Nephron progenitor cell (in vitro differentiated cells): Measurements from ENCODE around the gene KCNMB1.

Source experiments
- DNase-seq: peaks from one replicate; pipeline ENCODE4 v3.0.0; 2021
- H3K27ac Mint-ChIP-seq: 2 replicates; pipeline ENCODE4 v1.8.0; 2021; ENCODE audit warnings: mild to moderate bottlenecking, moderate library complexity, mixed read lengths
- H3K27me3 Mint-ChIP-seq: 2 replicates; pipeline ENCODE4 v1.8.0; 2021; ENCODE audit warnings: mild to moderate bottlenecking, low read depth, mixed read lengths; ENCODE audit not compliant: poor library complexity
- H3K36me3 Mint-ChIP-seq: 2 replicates; pipeline ENCODE4 v1.8.0; 2021; ENCODE audit warnings: low read depth, mixed read lengths
- H3K4me1 Mint-ChIP-seq: 2 replicates; pipeline ENCODE4 v1.8.0; 2021; ENCODE audit warnings: mixed read lengths
- H3K4me3 Mint-ChIP-seq: 2 replicates; pipeline ENCODE4 v1.8.0; 2021; ENCODE audit warnings: mild to moderate bottlenecking, moderate library complexity, mixed read lengths
- H3K9me3 Mint-ChIP-seq: 2 replicates; pipeline ENCODE4 v1.8.0; 2021; ENCODE audit warnings: mild to moderate bottlenecking, moderate library complexity, mixed read lengths
- CTCF ChIP-seq: fragments of 200-600 bp; sonication (generic); IDR thresholded peaks from 2 replicates; pipeline ENCODE4 v1.5.0; 2021; ENCODE audit warnings: antibody characterized with exemption

The KCNMB1 gene

GRCh38 chr5:170338933-170339779, 50.0 kb downstream of the KCNMB1 start:
- TF ChIP-seq CTCF = no peak
- Mint-ChIP-seq H3K4me3 (no peak overlapping the region), H3K27me3 (peaks cover 6% of the 10 kb centered on the region), H3K36me3 (no peaks in the 10 kb centered on the region), H3K4me1 (peaks cover 17% of the 10 kb centered on the region), H3K9me3 (peaks cover 18% of the 10 kb centered on the region), H3K27ac (no peak overlapping the region)
- no peak for DNase-seq

- Mint-ChIP-seq H3K36me3 (no peaks in the 10 kb centered on the region), H3K4me3 (no peak overlapping the region), H3K27ac (no peak overlapping the region), H3K27me3 (peaks cover 4% of the 10 kb centered on the region), H3K9me3 (peaks cover 14% of the 10 kb centered on the region), H3K4me1 (peaks cover 25% of the 10 kb centered on the region)
- no peak for DNase-seq
- TF ChIP-seq CTCF = no peak
These were observed 50.9 kb downstream of the KCNMB1 start for GRCh38 chr5:170338291-170338690.

GRCh38 chr5:170337045-170337733, 52.0 kb downstream of the KCNMB1 start:
- no peak for DNase-seq
- Mint-ChIP-seq H3K36me3 (no peaks in the 10 kb centered on the region), H3K27ac (no peak overlapping the region), H3K27me3 (peaks cover 4% of the 10 kb centered on the region), H3K4me3 (no peak overlapping the region), H3K4me1 (peaks cover 36% of the 10 kb centered on the region), H3K9me3 (peaks cover 10% of the 10 kb centered on the region)
- TF ChIP-seq CTCF = no peak

GRCh38 chr5:170336065-170336464, 53.1 kb downstream of the KCNMB1 start:
- Mint-ChIP-seq H3K4me1 (peaks cover 43% of the 10 kb centered on the region), H3K9me3 (no peaks in the 10 kb centered on the region), H3K4me3 (no peak overlapping the region), H3K36me3 (no peaks in the 10 kb centered on the region), H3K27ac (no peak overlapping the region), H3K27me3 (peaks cover 4% of the 10 kb centered on the region)
- no peak for DNase-seq
- TF ChIP-seq CTCF = no peak

- no peak for TF ChIP-seq CTCF
- Mint-ChIP-seq H3K27me3 (no peaks in the 10 kb centered on the region), H3K27ac (no peak overlapping the region), H3K4me3 (no peak overlapping the region), H3K9me3 (no peaks in the 10 kb centered on the region), H3K36me3 (no peaks in the 10 kb centered on the region), H3K4me1 (peaks cover 49% of the 10 kb centered on the region)
- no peak for DNase-seq
These were observed 54.5 kb downstream of the KCNMB1 start for GRCh38 chr5:170334626-170335025.
